Measurements from ENCODE around the gene ATG7.

ATG7 gene

GRCh38 chr3:11559816-11560633 lies 287.8 kb downstream of the ATG7 start:
- no peak for DNase-seq (ENCODE audit: insufficient read length, low spot score)
- TF ChIP-seq CTCF (IDR thresholded peaks at IDR 0.05; ENCODE audit: insufficient read depth, missing control alignments): no peak
- no peak for FAIRE-seq

- no peak for TF ChIP-seq CTCF (IDR thresholded peaks at IDR 0.05; ENCODE audit: insufficient read depth, missing control alignments)
- DNase-seq (ENCODE audit: insufficient read length, low spot score) (no peak), FAIRE-seq (no peak)
Measured at GRCh38 chr3:11560746-11561145, 288.5 kb downstream of the ATG7 start.

- no peak for TF ChIP-seq CTCF (IDR thresholded peaks at IDR 0.05; ENCODE audit: insufficient read depth, missing control alignments)
- no peak for FAIRE-seq
Measured at GRCh38 chr3:11562277-11562881, 290.2 kb downstream of the ATG7 start.

GRCh38 chr3:11563159-11563864 lies 291.1 kb downstream of the ATG7 start:
- TF ChIP-seq CTCF (IDR thresholded peaks at IDR 0.05; ENCODE audit: insufficient read depth, missing control alignments): no peak
- DNase-seq (ENCODE audit: insufficient read length, low spot score) (no peak), FAIRE-seq (no peak)

More at GRCh38 chr3:11562277-11562881, 290.2 kb downstream of the ATG7 start:
- no peak for DNase-seq (ENCODE audit: insufficient read length, low spot score)

- DNase-seq (ENCODE audit: insufficient read length, low spot score) (no peak), FAIRE-seq (no peak)
- TF ChIP-seq CTCF (IDR thresholded peaks at IDR 0.05; ENCODE audit: insufficient read depth, missing control alignments): no peak
Measured at GRCh38 chr3:11563865-11564185, 291.6 kb downstream of the ATG7 start.

- FAIRE-seq (no peak), DNase-seq (ENCODE audit: insufficient read length, low spot score) (no peak)
- TF ChIP-seq CTCF (IDR thresholded peaks at IDR 0.05; ENCODE audit: insufficient read depth, missing control alignments): no peak
Measured at GRCh38 chr3:11564577-11565001, 292.4 kb downstream of the ATG7 start.

Data from D721Med (cell line).